Measurements from ENCODE around the gene AKR1C4. TPM values are rescaled to one million over a fixed set of nuclear protein-coding genes. Genes with fewer than 3 reads are reported as not detected.

AKR1C4 gene
- total RNA-seq: not detected
- not detected for polyA plus RNA-seq

GRCh38 chr10:5196702-5197113, at the start of gene AKR1C4:
Gene AKR1C4 (plus strand): TSS chr10:5196837. CDS start chr10:5196868, 31 bp downstream.
- Histone ChIP-seq H3K27me3 (ENCODE audit: insufficient read depth, low read length) (no peaks in the 10 kb centered on the region), H3K4me1 (ENCODE audit: insufficient read depth, low read length) (no peaks in the 10 kb centered on the region), H3K27ac (ENCODE audit: low read depth, low read length) (no peak within 1 kb of the TSS), H3K9me3 (ENCODE audit: control insufficient read depth in 1 of 2, low read length in 2 of 2) (no peaks in the 10 kb centered on the region), H3K4me3 (ENCODE audit: low read length in 2 of 2) (no peak within 1 kb of the TSS), H3K36me3 (ENCODE audit: insufficient read depth, low read length) (no peaks in the 10 kb centered on the region)
- POLR2A ChIA-PET (ENCODE audit: partially characterized antibody): no interaction called here
- H3K27me3 Mint-ChIP-seq: no peaks in the 10 kb centered on the region
- no peak within 1 kb of the TSS for H3K4me3 Mint-ChIP-seq
- no peaks in the 10 kb centered on the region for H3K4me1 Mint-ChIP-seq
- intact Hi-C loops (cut with micrococcal nuclease): no loop called here
- DNase-seq: no peak
- H3K9me3 Mint-ChIP-seq: peaks cover 0 to 6% (median 2%) of the 10 kb centered on the region in 8 donors
- CTCF ChIA-PET (ENCODE audit: partially characterized antibody): no interaction called here
- H3K36me3 Mint-ChIP-seq: no peaks in the 10 kb centered on the region
- peak within 1 kb of the TSS in 1 of 7 donors; percentile 31 for H3K27ac Mint-ChIP-seq

DNA sequence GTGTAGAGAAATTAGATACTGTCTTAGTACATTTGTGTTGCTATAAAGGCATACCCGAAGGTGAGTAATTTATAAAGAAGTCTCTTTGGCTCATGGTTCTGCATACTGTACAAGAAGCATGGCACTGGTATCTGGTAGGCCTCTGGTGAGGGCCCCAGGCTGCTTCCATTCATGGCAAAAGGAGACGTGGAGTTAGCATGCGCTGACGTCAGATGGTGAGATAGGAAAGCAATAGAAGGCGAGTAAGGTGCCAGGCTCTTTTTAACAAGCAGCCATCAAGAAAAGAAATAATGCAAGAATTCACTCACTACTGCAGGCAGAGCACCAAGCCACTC, 49.8 kb upstream of the AKR1C4 start:
- Histone ChIP-seq H3K4me1 (ENCODE audit: insufficient read depth, low read length) (no peaks in the 10 kb centered on the region), H3K27me3 (ENCODE audit: insufficient read depth, low read length) (no peaks in the 10 kb centered on the region), H3K27ac (ENCODE audit: low read depth, low read length) (no peak overlapping the region), H3K9me3 (ENCODE audit: control insufficient read depth in 1 of 2, low read length in 2 of 2) (no peaks in the 10 kb centered on the region), H3K4me3 (ENCODE audit: low read length in 2 of 2) (no peak overlapping the region), H3K36me3 (ENCODE audit: insufficient read depth, low read length) (no peaks in the 10 kb centered on the region)
- CTCF ChIA-PET (ENCODE audit: partially characterized antibody): no interaction called here
- Mint-ChIP-seq H3K4me3 (no peak overlapping the region), H3K27ac (no peak overlapping the region), H3K27me3 (no peaks in the 10 kb centered on the region), H3K4me1 (no peaks in the 10 kb centered on the region), H3K9me3 (peaks cover 0 to 17% (median 10%) of the 10 kb centered on the region in 8 donors), H3K36me3 (peaks cover 4 to 5% of the 10 kb centered on the region in 2 donors)
- no peak for DNase-seq
- intact Hi-C loops (cut with micrococcal nuclease): no loop called here
- POLR2A ChIA-PET (ENCODE audit: partially characterized antibody): no interaction called here

DNA sequence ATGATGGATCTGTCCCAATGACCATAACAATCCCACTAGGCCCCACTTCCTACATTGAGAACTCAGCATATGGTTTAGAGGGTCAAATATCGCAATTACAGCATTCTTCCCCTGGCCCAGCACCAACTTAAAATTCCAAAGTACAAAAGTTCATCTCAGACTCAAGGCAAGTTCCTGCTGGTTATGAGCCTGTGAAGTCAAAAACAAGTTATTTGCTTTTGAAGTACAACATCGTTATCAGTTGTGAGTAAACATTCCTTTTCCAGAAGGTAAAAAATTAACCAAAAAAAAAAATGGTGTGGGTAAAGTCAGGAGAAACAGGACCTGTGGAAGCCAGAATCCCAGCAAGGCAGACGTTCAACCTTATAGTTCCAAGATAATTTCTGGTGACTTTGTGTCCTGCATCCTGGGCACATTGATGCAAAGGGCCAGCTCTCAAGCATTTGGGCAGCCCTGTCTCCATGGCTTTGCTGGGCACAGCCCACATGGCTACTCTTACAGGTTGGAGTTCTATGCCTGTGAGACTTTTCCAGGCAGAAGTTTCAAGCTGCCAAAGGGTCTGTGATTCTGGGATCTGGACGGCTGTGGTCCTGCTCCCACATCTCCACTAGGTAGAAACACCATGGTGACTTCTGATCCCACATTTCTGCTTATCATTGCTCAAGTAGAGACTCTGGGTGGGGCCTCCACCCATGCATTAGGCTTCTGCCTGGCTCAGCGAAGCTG, 49.2 kb upstream of the AKR1C4 start:
- H3K36me3 ChIP-seq (ENCODE audit: insufficient read depth, low read length): no peaks in the 10 kb centered on the region
- no peaks in the 10 kb centered on the region for H3K27me3 Mint-ChIP-seq
- ChIA-PET POLR2A (ENCODE audit: partially characterized antibody) (no interaction called here), CTCF (ENCODE audit: partially characterized antibody) (no interaction called here)
- peaks cover 4 to 8% of the 10 kb centered on the region in 2 donors for H3K36me3 Mint-ChIP-seq
- no peaks in the 10 kb centered on the region for H3K4me1 ChIP-seq (ENCODE audit: insufficient read depth, low read length)
- no peak overlapping the region for H3K27ac ChIP-seq (ENCODE audit: low read depth, low read length)
- H3K27ac Mint-ChIP-seq: no peak overlapping the region
- no peaks in the 10 kb centered on the region for H3K9me3 ChIP-seq (ENCODE audit: control insufficient read depth in 1 of 2, low read length in 2 of 2)
- no peak overlapping the region for H3K4me3 Mint-ChIP-seq
- H3K27me3 ChIP-seq (ENCODE audit: insufficient read depth, low read length): no peaks in the 10 kb centered on the region
- intact Hi-C loops (cut with micrococcal nuclease): no loop called here
- H3K9me3 Mint-ChIP-seq: peaks cover 0 to 17% (median 10%) of the 10 kb centered on the region in 8 donors
- no peak for DNase-seq
- H3K4me1 Mint-ChIP-seq: no peaks in the 10 kb centered on the region
- no peak overlapping the region for H3K4me3 ChIP-seq (ENCODE audit: low read length in 2 of 2)

DNA sequence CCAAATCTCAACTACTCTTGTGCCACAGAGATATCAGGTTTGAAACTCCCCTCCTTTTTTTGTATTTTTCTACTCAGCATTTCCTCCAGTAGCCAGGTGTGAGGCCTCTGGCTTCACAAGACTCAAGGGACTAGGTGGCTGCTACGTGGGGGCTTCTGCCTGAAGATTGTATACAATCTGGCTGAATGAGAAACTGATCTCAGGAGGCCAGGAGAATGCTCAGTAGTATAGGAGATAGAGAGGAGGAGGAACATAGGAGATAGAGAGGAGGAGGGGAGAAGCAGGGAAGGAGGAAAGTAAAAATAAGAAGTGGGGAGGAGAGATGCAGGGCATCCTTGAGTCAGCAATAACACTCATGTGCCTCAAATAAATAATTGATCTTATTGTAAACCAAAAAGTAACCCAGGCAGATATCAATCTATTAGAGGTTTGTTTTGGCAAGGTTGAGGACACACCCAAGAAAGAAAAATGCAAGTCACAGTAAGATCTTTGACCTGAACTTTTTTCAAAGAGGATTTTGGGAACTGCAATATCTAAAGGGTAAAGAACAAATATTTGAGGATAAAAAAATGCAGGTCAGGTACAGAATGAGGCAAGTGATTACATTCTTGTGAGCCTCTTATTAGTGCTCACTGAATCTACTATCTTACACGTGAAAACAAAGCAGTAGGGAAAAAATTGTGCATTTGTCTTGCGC, 48.5 kb upstream of the AKR1C4 start:
- Mint-ChIP-seq H3K36me3 (peaks cover 4 to 11% of the 10 kb centered on the region in 2 donors), H3K4me3 (no peak overlapping the region), H3K27ac (no peak overlapping the region), H3K27me3 (no peaks in the 10 kb centered on the region), H3K9me3 (peaks cover 0 to 17% (median 10%) of the 10 kb centered on the region in 8 donors), H3K4me1 (no peaks in the 10 kb centered on the region)
- ChIA-PET POLR2A (ENCODE audit: partially characterized antibody) (no interaction called here), CTCF (ENCODE audit: partially characterized antibody) (no interaction called here)
- no peaks in the 10 kb centered on the region for H3K4me1 ChIP-seq (ENCODE audit: insufficient read depth, low read length)
- H3K36me3 ChIP-seq (ENCODE audit: insufficient read depth, low read length): no peaks in the 10 kb centered on the region
- intact Hi-C loops (cut with micrococcal nuclease): no loop called here
- H3K27ac ChIP-seq (ENCODE audit: low read depth, low read length): no peak overlapping the region
- no peaks in the 10 kb centered on the region for H3K27me3 ChIP-seq (ENCODE audit: insufficient read depth, low read length)
- no peaks in the 10 kb centered on the region for H3K9me3 ChIP-seq (ENCODE audit: control insufficient read depth in 1 of 2, low read length in 2 of 2)
- DNase-seq: no peak
- no peak overlapping the region for H3K4me3 ChIP-seq (ENCODE audit: low read length in 2 of 2)

- no peak overlapping the region for H3K4me3 Mint-ChIP-seq
- no peak overlapping the region for H3K27ac ChIP-seq (ENCODE audit: low read depth, low read length)
- no peaks in the 10 kb centered on the region for H3K27me3 ChIP-seq (ENCODE audit: insufficient read depth, low read length)
- H3K27me3 Mint-ChIP-seq: no peaks in the 10 kb centered on the region
- no peak overlapping the region for H3K27ac Mint-ChIP-seq
- ChIA-PET CTCF (ENCODE audit: partially characterized antibody) (no interaction called here), POLR2A (ENCODE audit: partially characterized antibody) (no interaction called here)
- H3K9me3 Mint-ChIP-seq: peaks cover 0 to 17% (median 12%) of the 10 kb centered on the region in 8 donors
- peaks cover 8 to 14% of the 10 kb centered on the region in 2 donors for H3K36me3 Mint-ChIP-seq
- no peaks in the 10 kb centered on the region for H3K4me1 ChIP-seq (ENCODE audit: insufficient read depth, low read length)
- H3K4me1 Mint-ChIP-seq: no peaks in the 10 kb centered on the region
- H3K9me3 ChIP-seq (ENCODE audit: control insufficient read depth in 1 of 2, low read length in 2 of 2): no peaks in the 10 kb centered on the region
- no peak overlapping the region for H3K4me3 ChIP-seq (ENCODE audit: low read length in 2 of 2)
- DNase-seq: no peak
- H3K36me3 ChIP-seq (ENCODE audit: insufficient read depth, low read length): no peaks in the 10 kb centered on the region
- intact Hi-C loops (cut with micrococcal nuclease): no loop called here
Measured at GRCh38 chr10:5148678-5149032, 48.0 kb upstream of the AKR1C4 start.

- H3K4me1 ChIP-seq (ENCODE audit: insufficient read depth, low read length): no peaks in the 10 kb centered on the region
- H3K9me3 ChIP-seq (ENCODE audit: control insufficient read depth in 1 of 2, low read length in 2 of 2): no peaks in the 10 kb centered on the region
- Mint-ChIP-seq H3K4me3 (no peak overlapping the region), H3K4me1 (no peaks in the 10 kb centered on the region), H3K9me3 (peaks cover 0 to 14% (median 10%) of the 10 kb centered on the region in 8 donors), H3K27ac (no peak overlapping the region), H3K36me3 (peaks cover 9 to 14% of the 10 kb centered on the region in 2 donors), H3K27me3 (no peaks in the 10 kb centered on the region)
- no peak overlapping the region for H3K27ac ChIP-seq (ENCODE audit: low read depth, low read length)
- no peak overlapping the region for H3K4me3 ChIP-seq (ENCODE audit: low read length in 2 of 2)
- ChIA-PET CTCF (ENCODE audit: partially characterized antibody) (no interaction called here), POLR2A (ENCODE audit: partially characterized antibody) (no interaction called here)
- intact Hi-C loops (cut with micrococcal nuclease): no loop called here
- H3K27me3 ChIP-seq (ENCODE audit: insufficient read depth, low read length): no peaks in the 10 kb centered on the region
- no peak for DNase-seq
- no peaks in the 10 kb centered on the region for H3K36me3 ChIP-seq (ENCODE audit: insufficient read depth, low read length)
Measured at GRCh38 chr10:5151076-5151475, 45.6 kb upstream of the AKR1C4 start.

- no peak for DNase-seq
- Histone ChIP-seq H3K27me3 (ENCODE audit: insufficient read depth, low read length) (no peaks in the 10 kb centered on the region), H3K9me3 (ENCODE audit: control insufficient read depth in 1 of 2, low read length in 2 of 2) (no peaks in the 10 kb centered on the region), H3K36me3 (ENCODE audit: insufficient read depth, low read length) (no peaks in the 10 kb centered on the region), H3K4me1 (ENCODE audit: insufficient read depth, low read length) (no peaks in the 10 kb centered on the region), H3K27ac (ENCODE audit: low read depth, low read length) (no peak overlapping the region), H3K4me3 (ENCODE audit: low read length in 2 of 2) (no peak overlapping the region)
- ChIA-PET POLR2A (ENCODE audit: partially characterized antibody) (no interaction called here), CTCF (ENCODE audit: partially characterized antibody) (no interaction called here)
- Mint-ChIP-seq H3K27me3 (peaks cover 0 to 1% of the 10 kb centered on the region in 2 donors), H3K4me1 (no peaks in the 10 kb centered on the region), H3K27ac (no peak overlapping the region), H3K36me3 (peaks cover 22 to 33% of the 10 kb centered on the region in 2 donors), H3K4me3 (no peak overlapping the region), H3K9me3 (peaks cover 0 to 9% (median 2%) of the 10 kb centered on the region in 8 donors)
- intact Hi-C loops (cut with micrococcal nuclease): no loop called here
Measured at GRCh38 chr10:5155951-5156350, 40.7 kb upstream of the AKR1C4 start.
